HG02588 (cell line): Measurements from ENCODE around the gene RFX4.
"Not testable (repeated sequence)": the region's sequence is repeated elsewhere in the genome, so short reads cannot be mapped to it uniquely, and the experiment has no call there.

ENCODE experiments used
- ATAC-seq: cut with Tn5 transposase; IDR thresholded peaks from one replicate; pipeline ENCODE4 v1.9.1; 2021; ENCODE audit warnings: mild to moderate bottlenecking, moderate library complexity; ENCODE audit not compliant: unreplicated experiment

RFX4 gene

GRCh38 chr12:106588771-106589170, 6.0 kb downstream of the RFX4 start:
- no peak for ATAC-seq

DNA sequence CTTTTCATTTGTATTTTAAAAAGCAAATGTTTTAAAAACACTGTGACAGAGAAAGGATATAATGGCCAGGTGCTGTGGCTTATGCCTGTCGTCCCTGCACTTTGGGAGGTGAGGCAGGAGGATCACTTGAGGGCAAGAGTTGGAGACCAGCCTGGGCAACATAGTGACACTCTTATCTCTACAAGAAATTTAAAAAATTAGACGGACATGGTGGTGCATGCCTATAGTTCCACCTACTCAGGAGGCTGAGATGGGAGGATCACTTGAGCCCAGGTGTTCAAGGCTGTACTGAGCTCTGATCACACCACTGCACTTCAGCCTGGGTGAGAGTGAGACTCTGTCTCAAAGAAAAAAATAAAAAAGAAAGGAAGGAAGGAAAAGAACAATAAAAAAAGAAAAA, 7.8 kb downstream of the RFX4 start:
- no peak for ATAC-seq

DNA sequence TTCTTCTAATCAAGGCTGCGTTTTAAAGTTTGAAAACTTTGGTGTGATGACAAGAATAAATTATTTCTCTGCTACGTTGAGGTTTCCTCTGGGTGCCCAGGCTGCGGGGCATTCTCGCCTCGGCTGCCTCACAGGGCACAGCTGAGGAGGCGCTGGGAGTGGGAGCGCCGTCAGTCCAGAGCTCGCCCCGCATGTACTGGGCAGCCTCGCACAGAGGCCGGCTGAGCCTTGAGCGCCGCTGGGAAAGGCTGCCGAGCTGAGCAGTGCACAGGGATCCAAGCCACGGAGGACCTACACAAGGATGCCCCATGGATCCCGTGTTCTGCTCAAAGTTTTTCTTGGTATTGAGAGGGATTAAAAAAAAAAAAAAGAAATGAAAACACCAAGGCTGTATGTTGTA, 11.6 kb downstream of the RFX4 start:
- no peak for ATAC-seq

DNA sequence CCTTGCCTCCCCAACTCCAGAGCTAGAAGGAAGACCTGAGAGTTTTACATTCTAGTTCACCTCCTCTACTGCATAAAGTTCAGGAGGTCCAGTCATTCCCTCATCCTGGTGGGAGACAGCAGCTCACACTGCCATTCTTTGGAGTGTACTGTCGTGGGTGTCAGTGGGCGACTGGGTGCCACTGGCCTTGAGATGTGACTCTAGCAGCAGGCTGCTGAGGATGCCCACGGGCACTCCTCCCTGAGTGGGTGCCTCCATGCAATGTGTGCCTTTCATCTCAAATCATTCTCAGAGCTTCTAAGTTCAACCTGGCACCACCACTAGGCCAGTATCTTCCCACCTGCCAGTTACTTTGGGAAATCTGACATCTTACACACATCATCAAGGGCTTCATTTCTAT, 12.5 kb downstream of the RFX4 start:
- ATAC-seq: no peak

DNA sequence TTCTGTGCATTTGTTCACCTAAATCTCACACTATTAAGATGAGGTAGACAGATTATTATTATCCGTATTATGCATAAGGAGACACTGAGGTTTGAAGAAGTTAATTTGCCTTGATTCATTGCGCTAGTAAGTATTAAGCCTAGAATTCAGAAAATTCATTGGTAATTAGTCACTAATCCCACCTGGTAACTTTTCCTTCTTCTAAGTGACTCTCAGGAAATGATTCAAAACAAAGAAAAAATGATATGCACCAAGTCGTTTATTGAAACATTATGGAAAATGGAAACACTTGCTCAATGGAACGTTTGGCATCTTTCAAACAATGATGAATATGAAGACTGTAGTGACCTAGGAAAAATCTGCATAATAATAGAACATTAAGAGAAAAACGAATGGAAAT, 15.2 kb downstream of the RFX4 start:
- ATAC-seq: no peak

DNA sequence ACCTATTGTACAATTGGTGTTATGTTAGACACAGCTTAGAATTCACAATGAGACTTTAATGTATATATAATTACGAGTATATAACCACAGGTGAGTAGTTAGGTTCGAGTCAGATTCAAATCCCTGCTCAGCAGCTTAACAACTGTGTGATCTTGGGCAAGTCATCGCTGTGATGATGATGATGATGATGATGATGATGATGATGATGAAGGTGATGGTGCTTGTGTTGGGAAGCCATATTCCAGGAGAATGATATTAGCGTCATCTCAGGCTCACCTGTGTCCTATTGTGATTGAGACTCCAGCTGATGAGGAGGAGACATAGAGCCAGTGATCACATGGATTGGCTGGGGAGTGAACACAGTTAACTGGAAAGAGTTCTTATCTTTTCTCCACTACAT, 16.5 kb downstream of the RFX4 start:
- no peak for ATAC-seq

DNA sequence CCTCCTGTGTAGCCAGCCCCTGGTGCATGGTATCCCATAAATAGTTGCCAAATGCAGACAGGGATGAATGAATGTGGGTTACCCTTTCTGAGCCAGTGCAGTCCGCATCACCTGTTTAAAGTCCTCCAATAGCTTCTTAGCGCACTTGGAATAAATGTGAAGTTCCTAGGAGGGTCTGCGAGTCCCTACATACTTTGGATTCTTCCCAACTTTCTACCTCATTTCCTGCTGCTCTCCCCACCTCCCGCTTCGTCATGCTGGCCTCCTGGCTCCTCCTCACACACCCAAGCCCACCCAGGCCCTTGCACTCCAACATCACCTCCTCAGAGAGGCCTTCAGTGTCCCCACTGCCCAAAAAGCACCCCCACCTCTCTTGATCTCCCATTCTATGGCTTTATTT, 17.7 kb downstream of the RFX4 start:
- ATAC-seq: no peak

- ATAC-seq: no peak
These were observed 18.2 kb downstream of the RFX4 start for GRCh38 chr12:106601031-106601430.

DNA sequence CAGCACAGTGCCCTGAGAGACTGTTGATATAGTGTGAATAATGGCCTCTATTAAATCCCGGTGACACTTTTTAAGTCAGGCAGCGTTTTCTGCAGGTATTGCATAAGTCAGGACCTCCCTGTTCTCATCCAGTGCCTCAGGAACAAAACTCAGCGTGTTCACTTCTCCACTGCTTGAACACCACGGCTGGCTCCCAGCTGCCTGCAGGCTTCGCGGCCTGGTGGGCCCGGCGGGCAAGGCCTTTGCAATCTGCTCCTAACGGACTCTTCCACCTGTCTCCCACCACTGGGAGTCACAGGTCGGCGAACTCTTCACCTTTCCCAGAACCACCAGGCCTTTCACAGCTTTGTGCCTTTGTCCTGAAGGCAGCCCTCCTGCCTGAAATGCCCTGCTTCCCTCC, 18.7 kb downstream of the RFX4 start:
- no peak for ATAC-seq

- no peak for ATAC-seq
These were observed 19.3 kb downstream of the RFX4 start for GRCh38 chr12:106602076-106602475.

- no peak for ATAC-seq
These were observed 22.4 kb downstream of the RFX4 start for GRCh38 chr12:106605254-106605653.

DNA sequence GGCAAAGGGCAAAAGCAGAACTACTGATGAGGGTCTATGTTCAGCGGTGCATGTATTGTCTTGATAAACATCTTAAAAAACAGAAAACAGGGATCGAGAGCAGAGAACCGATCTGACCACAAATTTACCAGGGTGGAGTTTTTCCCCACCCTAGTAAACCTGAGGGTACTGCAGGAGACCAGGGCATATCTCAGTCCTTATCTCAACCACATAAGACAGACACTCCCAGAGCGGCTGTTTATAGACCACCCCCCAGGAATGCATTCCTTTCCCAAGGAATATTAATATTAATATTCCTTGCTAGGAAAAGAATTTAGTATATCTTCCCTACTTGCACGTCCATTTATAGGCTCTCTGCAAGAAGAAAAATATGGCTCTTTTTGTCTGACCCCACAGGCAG, 37.8 kb downstream of the RFX4 start:
- not testable (repeated sequence) for ATAC-seq

DNA sequence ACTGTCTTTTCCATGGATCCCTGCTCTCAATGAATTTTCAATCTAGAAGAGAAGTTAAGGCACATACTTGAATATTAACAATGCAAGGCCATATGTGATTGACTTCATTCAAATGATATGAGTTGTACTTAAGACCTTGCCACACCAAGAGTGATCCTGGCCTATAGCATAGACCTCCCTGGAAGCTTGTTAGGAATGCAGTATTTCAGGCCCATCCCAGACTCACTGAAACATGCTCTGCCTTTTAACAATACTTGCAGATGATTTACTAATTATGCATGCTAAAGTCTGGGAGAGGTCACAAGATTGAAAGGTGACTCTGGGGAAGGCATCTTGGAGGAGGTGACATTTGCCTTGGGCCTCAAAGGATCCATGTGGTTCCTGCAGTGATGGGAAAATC, 43.2 kb downstream of the RFX4 start:
- ATAC-seq: no peak

GRCh38 chr12:106629797-106630659, 47.2 kb downstream of the RFX4 start:
- ATAC-seq: no peak

DNA sequence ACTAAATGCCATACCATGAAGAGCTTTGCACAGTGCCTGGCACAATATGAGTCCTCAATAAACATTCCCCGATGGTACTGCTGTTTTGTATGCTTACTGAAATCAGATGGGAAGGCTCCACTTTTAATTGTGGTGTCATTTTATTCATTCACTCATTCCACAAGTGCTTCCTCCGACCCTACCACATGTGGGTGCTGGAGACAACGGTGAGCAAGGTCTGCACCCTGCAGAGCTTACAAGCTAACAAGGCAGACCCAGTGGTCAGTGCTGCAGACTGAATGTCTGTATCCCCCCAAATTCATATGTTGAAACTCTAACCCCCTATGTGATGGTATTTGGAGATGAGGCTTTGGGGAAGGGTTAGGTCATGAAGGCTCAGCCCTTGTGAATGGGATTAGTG, 48.3 kb downstream of the RFX4 start:
- no peak for ATAC-seq

GRCh38 chr12:106631797-106632196, 49.0 kb downstream of the RFX4 start:
- no peak for ATAC-seq

GRCh38 chr12:106632797-106633450, 50.1 kb downstream of the RFX4 start:
- no peak for ATAC-seq

GRCh38 chr12:106633451-106633823, 50.6 kb downstream of the RFX4 start:
- ATAC-seq: no peak

- ATAC-seq: no peak
These were observed 51.4 kb downstream of the RFX4 start for GRCh38 chr12:106634206-106634605.

- no peak for ATAC-seq
These were observed 60.2 kb downstream of the RFX4 start for GRCh38 chr12:106643000-106643399.

GRCh38 chr12:106644335-106645073, 61.7 kb downstream of the RFX4 start:
- ATAC-seq: no peak

- ATAC-seq: no peak
These were observed 62.2 kb downstream of the RFX4 start for GRCh38 chr12:106645074-106645421.
